ENCODE measurements around the gene EXOC3L1. TPM values are rescaled to one million over a fixed set of nuclear protein-coding genes. Genes with fewer than 3 reads are reported as not detected.

The EXOC3L1 gene
- total RNA-seq, 1 donor from 2014 or later, result 3.9 TPM

- Histone ChIP-seq H3K4me3 (no peak overlapping the region), H3K9me3 (replicated peaks) (no peaks in the 10 kb centered on the region), H3K36me3 (no peaks in the 10 kb centered on the region), H3K4me1 (peaks cover 41% of the 10 kb centered on the region), H3K27ac (replicated peaks) (no peak overlapping the region), H3K27me3 (ENCODE audit: low read depth) (no peaks in the 10 kb centered on the region)
- TF ChIP-seq CTCF (IDR thresholded peaks at IDR 0.05; ENCODE audit: borderline replicate concordance), result no peak
- intact Hi-C loops (cut with micrococcal nuclease), result no loop called here
- no peak for DNase-seq
Observed at GRCh38 chr16:67212766-67213165, 22.8 kb upstream of the EXOC3L1 start.

GRCh38 chr16:67211674-67212073, 21.7 kb upstream of the EXOC3L1 start:
- peaks cover 9% of the 10 kb centered on the region for H3K36me3 ChIP-seq
- intact Hi-C loops (cut with micrococcal nuclease), result no loop called here
- DNase-seq, result no peak
- H3K27ac ChIP-seq (replicated peaks), result no peak overlapping the region
- H3K27me3 ChIP-seq (ENCODE audit: low read depth), result no peaks in the 10 kb centered on the region
- H3K4me1 ChIP-seq, result peaks cover 30% of the 10 kb centered on the region
- no peaks in the 10 kb centered on the region for H3K9me3 ChIP-seq (replicated peaks)
- no peak for TF ChIP-seq CTCF (IDR thresholded peaks at IDR 0.05; ENCODE audit: borderline replicate concordance)
- H3K4me3 ChIP-seq, result no peak overlapping the region

DNA sequence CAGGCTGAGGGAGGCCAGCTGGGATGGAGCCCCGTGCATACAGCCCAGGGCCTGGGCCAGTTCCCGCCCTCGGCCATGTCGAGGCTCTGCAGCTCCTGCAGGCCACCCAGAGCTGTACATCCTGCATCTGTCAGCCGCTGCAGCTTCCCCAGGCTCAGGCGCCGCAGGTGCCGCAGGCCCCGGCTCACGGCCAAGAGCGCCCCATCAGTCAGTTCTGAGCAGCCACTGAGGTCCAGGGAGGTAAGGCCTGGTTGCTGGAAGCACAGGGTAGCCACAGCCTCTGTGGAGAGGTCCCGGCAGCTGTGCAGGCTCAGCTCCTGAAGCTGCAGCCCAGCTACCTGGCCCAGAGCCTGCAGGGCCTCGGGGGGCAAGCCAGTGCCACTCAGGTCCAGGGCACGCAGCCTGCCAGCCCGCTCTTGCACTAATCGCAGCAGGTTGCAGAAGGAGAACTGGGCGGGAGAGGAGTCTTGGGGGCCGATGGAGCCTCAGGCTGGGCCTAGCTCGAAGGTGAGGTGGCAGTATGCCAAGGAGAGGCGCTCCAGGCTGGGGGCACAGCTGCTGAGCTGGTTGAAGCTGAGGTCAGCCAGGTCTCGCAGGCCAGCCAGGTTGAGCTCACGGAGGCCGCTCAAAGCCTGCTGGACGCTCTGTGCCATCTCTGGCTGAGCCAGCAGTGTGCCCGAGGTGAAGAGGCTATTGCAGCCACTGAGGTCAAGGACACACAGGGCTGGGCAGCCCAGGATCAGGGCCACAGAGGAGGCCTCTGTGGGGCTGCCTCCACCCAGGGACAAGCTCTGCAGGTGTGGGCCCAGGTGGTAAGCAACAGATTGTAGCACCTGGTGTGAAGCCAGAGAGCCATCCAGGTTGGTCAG, 20.4 kb upstream of the EXOC3L1 start:
- Histone ChIP-seq H3K27ac (replicated peaks) (no peak overlapping the region), H3K4me1 (peaks cover 16% of the 10 kb centered on the region), H3K9me3 (replicated peaks) (no peaks in the 10 kb centered on the region), H3K4me3 (no peak overlapping the region), H3K27me3 (ENCODE audit: low read depth) (no peaks in the 10 kb centered on the region), H3K36me3 (peaks cover 9% of the 10 kb centered on the region)
- DNase-seq, result no peak
- TF ChIP-seq CTCF (IDR thresholded peaks at IDR 0.05; ENCODE audit: borderline replicate concordance), result no peak
- intact Hi-C loops (cut with micrococcal nuclease), result no loop called here

DNA sequence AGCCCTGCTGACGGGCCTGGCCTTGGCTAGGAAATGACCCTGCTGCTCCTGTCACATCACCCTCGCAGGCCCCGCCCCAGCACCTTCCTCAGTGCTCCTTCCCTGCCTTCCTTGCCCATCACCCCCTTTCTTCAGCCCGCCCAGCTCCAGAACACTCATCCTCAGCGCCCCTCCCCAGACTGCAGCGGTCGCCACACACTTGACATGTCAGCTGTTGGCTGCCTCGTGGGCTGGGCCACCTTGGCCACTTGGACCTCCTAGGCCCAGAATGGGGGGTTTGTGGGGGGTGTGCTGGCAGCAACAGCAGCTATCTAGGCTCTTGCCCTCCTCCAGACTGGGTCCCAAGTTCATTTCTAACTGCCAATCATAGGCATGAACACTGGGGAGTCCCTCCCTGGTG, 19.6 kb upstream of the EXOC3L1 start:
- Histone ChIP-seq H3K4me1 (peaks cover 14% of the 10 kb centered on the region), H3K27ac (replicated peaks) (no peak overlapping the region), H3K27me3 (ENCODE audit: low read depth) (no peaks in the 10 kb centered on the region), H3K9me3 (replicated peaks) (no peaks in the 10 kb centered on the region), H3K4me3 (no peak overlapping the region), H3K36me3 (peaks cover 9% of the 10 kb centered on the region)
- TF ChIP-seq CTCF (IDR thresholded peaks at IDR 0.05; ENCODE audit: borderline replicate concordance), result no peak
- intact Hi-C loops (cut with micrococcal nuclease), result no loop called here
- no peak for DNase-seq

- H3K27ac ChIP-seq (replicated peaks), result no peak overlapping the region
Observed at GRCh38 chr16:67208154-67208896, 18.4 kb upstream of the EXOC3L1 start.

More at GRCh38 chr16:67208154-67208896, 18.4 kb upstream of the EXOC3L1 start:
- Histone ChIP-seq H3K9me3 (replicated peaks) (no peaks in the 10 kb centered on the region), H3K27me3 (ENCODE audit: low read depth) (no peaks in the 10 kb centered on the region), H3K36me3 (peaks cover 18% of the 10 kb centered on the region), H3K4me1 (peaks cover 8% of the 10 kb centered on the region), H3K4me3 (no peak overlapping the region)
- intact Hi-C loops (cut with micrococcal nuclease), result no loop called here
- no peak for TF ChIP-seq CTCF (IDR thresholded peaks at IDR 0.05; ENCODE audit: borderline replicate concordance)
- no peak for DNase-seq

Data from left ventricle myocardium inferior (tissue), 1 donor.